NCI-H2227 (cell line): ENCODE data around the gene HMX2.

Experiments used
- DNase-seq: peaks from one replicate; lab custom pipeline; 2025; ENCODE audit not compliant: unreplicated experiment; lab: John Stamatoyannopoulos, UW

The HMX2 gene

GRCh38 chr10:123147635-123148413, at the start of gene HMX2:
Gene HMX2, plus strand, starts transcription at chr10:123148136. Its CDS starts 243 bp downstream, at chr10:123148379.
- peak; percentile 37 for DNase-seq

GRCh38 chr10:123100030-123100762, 47.7 kb upstream of the HMX2 start:
- DNase-seq, result no peak

GRCh38 chr10:123101872-123102271, 46.1 kb upstream of the HMX2 start:
- DNase-seq, result no peak

GRCh38 chr10:123102673-123103072, 45.3 kb upstream of the HMX2 start:
- DNase-seq, result no peak

GRCh38 chr10:123103944-123104343, 44.0 kb upstream of the HMX2 start:
- no peak for DNase-seq

- DNase-seq, result no peak
Measured at GRCh38 chr10:123109466-123109865, 38.5 kb upstream of the HMX2 start.

- DNase-seq, result peak; percentile 42
Measured at GRCh38 chr10:123117644-123118417, 30.1 kb upstream of the HMX2 start.

- no peak for DNase-seq
Measured at GRCh38 chr10:123119081-123119480, 28.9 kb upstream of the HMX2 start.

- DNase-seq, result no peak
Measured at GRCh38 chr10:123126246-123126645, 21.7 kb upstream of the HMX2 start.

- DNase-seq, result no peak
Measured at GRCh38 chr10:123129618-123130271, 18.2 kb upstream of the HMX2 start.

- peak; percentile 82 for DNase-seq
Measured at GRCh38 chr10:123132576-123133477, 15.1 kb upstream of the HMX2 start.

GRCh38 chr10:123133541-123134342, 14.2 kb upstream of the HMX2 start:
- no peak for DNase-seq

GRCh38 chr10:123134343-123134914, 13.5 kb upstream of the HMX2 start:
- DNase-seq, result peak; percentile 23

GRCh38 chr10:123134915-123135414, 13.0 kb upstream of the HMX2 start:
- peak; percentile 20 for DNase-seq

- DNase-seq, result no peak
Measured at GRCh38 chr10:123135415-123136141, 12.4 kb upstream of the HMX2 start, which contains the start of gene HMX3. Gene HMX3, plus strand, starts transcription at chr10:123135970. Its CDS starts 81 bp downstream, at chr10:123136051.

GRCh38 chr10:123136221-123136805, 11.6 kb upstream of the HMX2 start:
- DNase-seq, result no peak

GRCh38 chr10:123136806-123137642, 10.9 kb upstream of the HMX2 start:
- peak; percentile 43 for DNase-seq
